ENCODE results near the gene DIP2B.
"Not testable (repeated sequence)": the region's sequence is repeated elsewhere in the genome, so short reads cannot be mapped to it uniquely, and the experiment has no call there.

Gene DIP2B

GRCh38 chr12:50666023-50666422 is 161.2 kb downstream of the DIP2B start:
- Mint-ChIP-seq H3K27ac (no peak overlapping the region), H3K27me3 (no peaks in the 10 kb centered on the region), H3K36me3 (ENCODE audit: low read depth) (peaks cover 65% of the 10 kb centered on the region), H3K4me3 (no peak overlapping the region), H3K9me3 (no peaks in the 10 kb centered on the region), H3K4me1 (ENCODE audit: low read depth) (peaks cover 5% of the 10 kb centered on the region)
- intact Hi-C loops (cut with micrococcal nuclease) = no loop called here

GRCh38 chr12:50672158-50672557 is 167.4 kb downstream of the DIP2B start:
- Mint-ChIP-seq H3K4me1 (ENCODE audit: low read depth) (peaks cover 5% of the 10 kb centered on the region), H3K9me3 (no peaks in the 10 kb centered on the region), H3K36me3 (ENCODE audit: low read depth) (peaks cover 84% of the 10 kb centered on the region), H3K27ac (no peak overlapping the region), H3K4me3 (no peak overlapping the region), H3K27me3 (no peaks in the 10 kb centered on the region)
- intact Hi-C loops (cut with micrococcal nuclease) = no loop called here

- Mint-ChIP-seq H3K4me3 (no peak overlapping the region), H3K27me3 (no peaks in the 10 kb centered on the region), H3K36me3 (ENCODE audit: low read depth) (peaks cover 91% of the 10 kb centered on the region), H3K4me1 (ENCODE audit: low read depth) (no peaks in the 10 kb centered on the region), H3K27ac (no peak overlapping the region), H3K9me3 (no peaks in the 10 kb centered on the region)
- intact Hi-C loops (cut with micrococcal nuclease) = no loop called here
Measured at GRCh38 chr12:50676756-50677155, 172.0 kb downstream of the DIP2B start.

GRCh38 chr12:50677858-50678257 is 173.1 kb downstream of the DIP2B start:
- intact Hi-C loops (cut with micrococcal nuclease) = no loop called here
- Mint-ChIP-seq H3K4me1 (ENCODE audit: low read depth) (no peaks in the 10 kb centered on the region), H3K36me3 (ENCODE audit: low read depth) (peaks cover 95% of the 10 kb centered on the region), H3K27me3 (no peaks in the 10 kb centered on the region), H3K9me3 (no peaks in the 10 kb centered on the region), H3K27ac (no peak overlapping the region), H3K4me3 (no peak overlapping the region)

DNA sequence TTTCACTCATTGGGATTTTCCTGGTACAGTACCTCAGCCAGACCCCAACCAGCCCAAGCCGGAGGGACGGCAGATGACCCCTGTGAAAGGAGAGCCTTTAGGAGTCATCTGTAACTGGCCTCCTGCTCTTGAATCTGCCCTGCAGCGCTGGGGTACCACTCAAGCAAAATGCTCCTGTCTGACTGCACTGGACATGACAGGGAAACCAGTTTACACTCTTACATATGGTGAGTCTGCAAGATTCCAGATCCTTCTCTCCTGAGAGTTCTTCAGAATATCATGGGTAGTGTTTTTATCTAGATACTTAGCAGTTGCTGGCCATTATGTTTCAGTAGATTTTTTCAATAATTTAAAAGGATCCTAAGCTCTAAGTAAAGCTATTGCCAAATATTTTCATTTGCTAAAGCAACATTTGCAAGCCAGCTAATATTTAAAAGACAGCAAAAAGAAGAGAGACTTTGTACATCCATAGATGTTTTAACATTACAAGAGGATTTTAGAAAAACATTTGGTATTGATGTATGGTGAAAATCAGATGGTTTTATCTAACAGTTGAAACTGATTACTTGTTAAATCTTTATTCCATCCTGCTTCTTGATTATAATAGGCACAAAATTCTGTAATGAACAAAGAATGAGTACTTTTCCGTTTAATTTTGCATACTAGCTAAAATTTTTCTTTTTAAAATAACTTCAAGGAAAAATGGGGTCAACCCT is 174.0 kb downstream of the DIP2B start:
- intact Hi-C loops (cut with micrococcal nuclease) = no loop called here
- Mint-ChIP-seq H3K27ac (no peak overlapping the region), H3K36me3 (ENCODE audit: low read depth) (peaks cover 98% of the 10 kb centered on the region), H3K27me3 (no peaks in the 10 kb centered on the region), H3K9me3 (no peaks in the 10 kb centered on the region), H3K4me1 (ENCODE audit: low read depth) (no peaks in the 10 kb centered on the region), H3K4me3 (no peak overlapping the region)

DNA sequence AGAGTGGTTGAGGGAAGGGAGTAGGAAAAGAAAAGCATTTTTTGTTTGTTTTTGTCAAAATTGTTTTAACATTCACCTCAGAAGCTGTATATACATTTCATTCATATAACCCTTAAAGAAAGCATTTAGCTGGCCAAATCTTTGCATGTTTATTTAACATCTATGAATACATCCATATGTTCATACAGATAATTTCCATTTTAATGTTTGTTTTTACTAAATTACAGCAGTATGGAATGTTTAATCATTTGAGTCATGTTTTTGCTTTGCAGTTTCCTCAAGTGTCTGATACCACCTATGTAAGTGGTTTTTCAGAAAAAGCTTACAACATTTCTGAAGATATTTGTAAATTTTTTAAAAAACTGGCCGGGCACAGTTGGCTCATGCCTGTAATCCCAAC is 174.8 kb downstream of the DIP2B start:
- no peaks in the 10 kb centered on the region for H3K27me3 Mint-ChIP-seq
- intact Hi-C loops (cut with micrococcal nuclease) = no loop called here
- no peak overlapping the region for H3K27ac Mint-ChIP-seq
- H3K9me3 Mint-ChIP-seq = no peaks in the 10 kb centered on the region
- H3K4me3 Mint-ChIP-seq = no peak overlapping the region
- no peaks in the 10 kb centered on the region for H3K4me1 Mint-ChIP-seq (ENCODE audit: low read depth)
- peaks cover 99% of the 10 kb centered on the region for H3K36me3 Mint-ChIP-seq (ENCODE audit: low read depth)

GRCh38 chr12:50681064-50681463 is 176.3 kb downstream of the DIP2B start:
- H3K4me1 Mint-ChIP-seq (ENCODE audit: low read depth); intact Hi-C loops (cut with micrococcal nuclease); H3K27ac Mint-ChIP-seq; H3K27me3 Mint-ChIP-seq; H3K4me3 Mint-ChIP-seq; H3K9me3 Mint-ChIP-seq: not testable (repeated sequence)
- peaks cover 96% of the 10 kb centered on the region for H3K36me3 Mint-ChIP-seq (ENCODE audit: low read depth)

- Mint-ChIP-seq H3K4me3 (no peak overlapping the region), H3K27ac (no peak overlapping the region), H3K27me3 (no peaks in the 10 kb centered on the region), H3K9me3 (no peaks in the 10 kb centered on the region), H3K4me1 (ENCODE audit: low read depth) (no peaks in the 10 kb centered on the region), H3K36me3 (ENCODE audit: low read depth) (peaks cover 93% of the 10 kb centered on the region)
- intact Hi-C loops (cut with micrococcal nuclease) = no loop called here
Measured at GRCh38 chr12:50685641-50686040, 180.9 kb downstream of the DIP2B start.

DNA sequence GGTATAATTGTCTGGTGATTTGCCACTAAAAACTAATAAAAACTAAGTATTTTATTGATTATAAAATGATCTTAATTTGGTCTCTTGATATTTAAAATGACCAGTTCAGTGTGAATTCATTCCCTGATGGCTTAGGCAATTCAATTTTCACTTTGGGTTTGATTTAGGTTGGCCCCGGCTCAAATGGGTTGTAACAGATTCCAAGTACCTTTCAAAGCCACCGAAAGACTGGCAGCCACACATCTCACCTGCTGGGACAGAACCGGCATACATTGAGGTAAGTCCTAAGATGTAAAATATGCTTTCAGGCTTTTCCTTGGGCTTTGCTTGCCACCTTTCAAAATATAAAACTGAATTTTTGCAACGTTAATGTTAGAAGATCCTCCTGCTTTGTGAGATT is 181.6 kb downstream of the DIP2B start:
- Mint-ChIP-seq H3K36me3 (ENCODE audit: low read depth) (peaks cover 93% of the 10 kb centered on the region), H3K27ac (no peak overlapping the region), H3K4me1 (ENCODE audit: low read depth) (no peaks in the 10 kb centered on the region)

GRCh38 chr12:50686976-50687375 is 182.2 kb downstream of the DIP2B start:
- intact Hi-C loops (cut with micrococcal nuclease) = no loop called here
- peaks cover 87% of the 10 kb centered on the region for H3K36me3 Mint-ChIP-seq (ENCODE audit: low read depth)
- H3K9me3 Mint-ChIP-seq = no peaks in the 10 kb centered on the region
- H3K27me3 Mint-ChIP-seq = no peaks in the 10 kb centered on the region
- H3K4me3 Mint-ChIP-seq = no peak overlapping the region
- H3K27ac Mint-ChIP-seq = no peak overlapping the region
- no peaks in the 10 kb centered on the region for H3K4me1 Mint-ChIP-seq (ENCODE audit: low read depth)

More for the DNA sequence above, 181.6 kb downstream of the DIP2B start:
- no peak overlapping the region for H3K4me3 Mint-ChIP-seq
- intact Hi-C loops (cut with micrococcal nuclease) = no loop called here
- no peaks in the 10 kb centered on the region for H3K9me3 Mint-ChIP-seq
- H3K27me3 Mint-ChIP-seq = no peaks in the 10 kb centered on the region

DNA sequence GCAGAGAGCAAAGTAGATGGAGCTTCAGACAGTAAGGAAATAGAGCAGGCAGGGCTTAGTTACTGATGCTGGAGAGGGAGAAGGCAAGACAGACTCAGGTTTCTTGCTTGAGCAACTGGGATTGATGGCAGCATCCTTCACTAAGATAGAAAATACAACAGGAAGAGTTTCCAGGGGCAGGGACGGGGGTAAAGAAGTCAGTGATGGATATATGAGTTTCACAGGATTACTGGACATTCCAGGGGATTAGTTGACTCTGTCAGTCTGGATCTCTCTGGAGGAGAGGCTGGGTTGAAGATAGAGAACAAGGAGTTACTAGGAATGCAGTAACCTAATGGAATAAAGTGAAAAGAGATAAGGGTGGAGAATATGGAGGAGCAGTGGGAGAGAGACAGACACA is 184.7 kb downstream of the DIP2B start:
- no peak overlapping the region for H3K27ac Mint-ChIP-seq
- no peaks in the 10 kb centered on the region for H3K4me1 Mint-ChIP-seq (ENCODE audit: low read depth)
- H3K36me3 Mint-ChIP-seq (ENCODE audit: low read depth) = peaks cover 85% of the 10 kb centered on the region
- H3K9me3 Mint-ChIP-seq = no peaks in the 10 kb centered on the region
- no peaks in the 10 kb centered on the region for H3K27me3 Mint-ChIP-seq
- intact Hi-C loops (cut with micrococcal nuclease) = no loop called here
- no peak overlapping the region for H3K4me3 Mint-ChIP-seq

GRCh38 chr12:50690925-50691324 is 186.1 kb downstream of the DIP2B start:
- Mint-ChIP-seq H3K36me3 (ENCODE audit: low read depth) (peaks cover 84% of the 10 kb centered on the region), H3K4me3 (no peak overlapping the region), H3K27ac (no peak overlapping the region)

GRCh38 chr12:50695961-50696360 is 191.2 kb downstream of the DIP2B start:
- Mint-ChIP-seq H3K4me1 (ENCODE audit: low read depth) (no peaks in the 10 kb centered on the region), H3K4me3 (no peak overlapping the region), H3K27ac (no peak overlapping the region), H3K36me3 (ENCODE audit: low read depth) (peaks cover 89% of the 10 kb centered on the region), H3K27me3 (no peaks in the 10 kb centered on the region), H3K9me3 (no peaks in the 10 kb centered on the region)
- intact Hi-C loops (cut with micrococcal nuclease) = no loop called here

More at GRCh38 chr12:50690925-50691324, 186.1 kb downstream of the DIP2B start:
- Mint-ChIP-seq H3K4me1 (ENCODE audit: low read depth) (no peaks in the 10 kb centered on the region), H3K9me3 (no peaks in the 10 kb centered on the region), H3K27me3 (no peaks in the 10 kb centered on the region)
- intact Hi-C loops (cut with micrococcal nuclease) = no loop called here

GRCh38 chr12:50696931-50697330 is 192.1 kb downstream of the DIP2B start:
- H3K27me3 Mint-ChIP-seq = no peaks in the 10 kb centered on the region
- no peak overlapping the region for H3K4me3 Mint-ChIP-seq
- no peaks in the 10 kb centered on the region for H3K4me1 Mint-ChIP-seq (ENCODE audit: low read depth)
- no peaks in the 10 kb centered on the region for H3K9me3 Mint-ChIP-seq
- intact Hi-C loops (cut with micrococcal nuclease) = no loop called here
- H3K36me3 Mint-ChIP-seq (ENCODE audit: low read depth) = peaks cover 95% of the 10 kb centered on the region
- H3K27ac Mint-ChIP-seq = no peak overlapping the region

- intact Hi-C loops (cut with micrococcal nuclease) = no loop called here
- no peaks in the 10 kb centered on the region for H3K4me1 Mint-ChIP-seq (ENCODE audit: low read depth)
- no peak overlapping the region for H3K27ac Mint-ChIP-seq
- H3K36me3 Mint-ChIP-seq (ENCODE audit: low read depth) = peaks cover 94% of the 10 kb centered on the region
- H3K4me3 Mint-ChIP-seq = no peak overlapping the region
- no peaks in the 10 kb centered on the region for H3K27me3 Mint-ChIP-seq
- no peaks in the 10 kb centered on the region for H3K9me3 Mint-ChIP-seq
Measured at GRCh38 chr12:50699154-50699553, 194.4 kb downstream of the DIP2B start.

All from dendritic cell treated with granulocyte-macrophage colony-stimulating factor and Interleukin-4, amounts not matched to agents 40 ng/mL and 50 ng/mL, for 4 days (primary cell).